Neural cell (in vitro differentiated cells): Measurements from ENCODE around the gene ST3GAL4. TPM values are rescaled to one million over a fixed set of nuclear protein-coding genes. Genes with fewer than 3 reads are reported as not detected.

Experiments
- H2AFZ ChIP-seq: fragments of 200-600, 300-800 bp; sonication (generic), shearing (Covaris generic); 2 replicates; pipeline ENCODE4 v1.6.0; 2014; ENCODE audit warnings: low read depth, mild to moderate bottlenecking, antibody characterized with exemption, low read length, moderate library complexity
- H3F3A ChIP-seq: fragments of 200-600 bp; shearing (Covaris generic); 2 replicates; pipeline ENCODE4 v1.6.1; 2016; ENCODE audit warnings: mild to moderate bottlenecking, moderate library complexity, mixed read lengths, antibody characterized with exemption, low read length; ENCODE audit not compliant: insufficient read depth, poor library complexity, severe bottlenecking
- H3K27ac ChIP-seq: fragments of 200-600, 300-800 bp; sonication (generic), shearing (Covaris generic); 2 replicates; pipeline ENCODE4 v1.5.1; 2014; ENCODE audit warnings: mild to moderate bottlenecking, low read length, moderate library complexity
- H3K27me3 ChIP-seq: fragments of 300-800, 200-600 bp; sonication (generic), shearing (Covaris generic); 2 replicates; pipeline ENCODE4 v1.6.0; 2014; ENCODE audit warnings: mild to moderate bottlenecking, low read depth, low read length, moderate library complexity; ENCODE audit not compliant: insufficient read depth
- H3K36me3 ChIP-seq: fragments of 300-800, 200-600 bp; sonication (generic), shearing (Covaris generic); 2 replicates; pipeline ENCODE4 v1.5.1; 2014; ENCODE audit warnings: mild to moderate bottlenecking, antibody characterized with exemption, low read length, moderate library complexity; ENCODE audit not compliant: insufficient read depth
- H3K4me2 ChIP-seq: fragments of 300-800, 200-600 bp; sonication (generic), shearing (Covaris generic); 2 replicates; pipeline ENCODE4 v1.6.0; 2014; ENCODE audit warnings: mild to moderate bottlenecking, low read length
- H3K4me3 ChIP-seq: fragments of 300-800, 200-600 bp; sonication (generic), shearing (Covaris generic); 2 replicates; pipeline ENCODE4 v1.5.1; 2014; ENCODE audit warnings: mild to moderate bottlenecking, low read length, moderate library complexity
- H3K79me2 ChIP-seq: fragments of 200-600 bp; shearing (Covaris generic); replicated peaks from 2 replicates; pipeline ENCODE4 v1.6.0; 2014; ENCODE audit warnings: mild to moderate bottlenecking, low read length, moderate library complexity; ENCODE audit not compliant: insufficient read depth
- H3K9ac ChIP-seq: fragments of 300-800, 200-600 bp; sonication (generic), shearing (Covaris generic); 2 replicates; pipeline ENCODE4 v1.6.1; 2016; ENCODE audit warnings: mild to moderate bottlenecking, low read length, mixed read lengths
- H3K9me2 ChIP-seq: fragments of 200-600 bp; shearing (Covaris generic); 2 replicates; pipeline ENCODE4 v1.6.1; 2016; ENCODE audit warnings: mild to moderate bottlenecking, low read length, mixed read lengths; ENCODE audit not compliant: insufficient read depth
- H3K9me3 ChIP-seq: fragments of 200-600, 300-800 bp; sonication (generic), shearing (Covaris generic); 2 replicates; pipeline ENCODE4 v1.6.1; 2016; ENCODE audit warnings: mild to moderate bottlenecking, mixed run types, low read length, moderate library complexity, mixed read lengths
- H4K20me1 ChIP-seq: fragments of 200-600 bp; shearing (Covaris generic); 2 replicates; pipeline ENCODE4 v1.6.1; 2016; ENCODE audit warnings: mild to moderate bottlenecking, mixed run types; ENCODE audit not compliant: insufficient read depth
- EP300 ChIP-seq: fragments of 450-650 bp; conservative IDR thresholded peaks from 2 replicates; pipeline ENCODE4 v1.6.1; 2014; ENCODE audit warnings: antibody characterized with exemption, mild to moderate bottlenecking, moderate library complexity; ENCODE audit not compliant: poor library complexity, severe bottlenecking
- EZH2 ChIP-seq: fragments of 200-600, 300-800 bp; shearing (Covaris generic), sonication (generic); IDR thresholded peaks from 2 replicates; pipeline ENCODE4 v1.6.1; 2014; ENCODE audit warnings: antibody characterized with exemption, low read length, borderline replicate concordance, mild to moderate bottlenecking; ENCODE audit not compliant: insufficient read depth, poor library complexity, severe bottlenecking
- MXI1 ChIP-seq: fragments of 450-650 bp; conservative IDR thresholded peaks from 2 replicates; pipeline ENCODE4 v1.6.1; 2014; ENCODE audit warnings: antibody characterized with exemption, mild to moderate bottlenecking; ENCODE audit not compliant: poor library complexity, severe bottlenecking
- POLR2AphosphoS5 ChIP-seq: IDR thresholded peaks from 2 replicates; pipeline ENCODE4 v1.6.1; 2012
- RAD21 ChIP-seq: fragments of 450-650 bp; conservative IDR thresholded peaks from 2 replicates; pipeline ENCODE4 v1.6.1; 2014; ENCODE audit warnings: antibody characterized with exemption, mild to moderate bottlenecking, moderate library complexity
- SMC3 ChIP-seq: fragments of 450-650 bp; conservative IDR thresholded peaks from 2 replicates; pipeline ENCODE4 v1.6.1; 2014; ENCODE audit warnings: antibody characterized with exemption, mild to moderate bottlenecking, moderate library complexity; ENCODE audit not compliant: poor library complexity
- TAF1 ChIP-seq: IDR thresholded peaks from 2 replicates; pipeline ENCODE4 v1.6.1; 2012; ENCODE audit warnings: low read depth
- polyA plus RNA-seq: library from polyadenylated mRNA; depleted of rRNA; stranded (reverse); fragments of >200 nt; gene quantifications from 2 replicates; pipeline ENCODE4 v1.2.3, GENCODE V29; 2014
- TF ChIP-seq, protein P1 (sequence below): IDR thresholded peaks from 2 replicates; pipeline ENCODE4 v1.6.1; 2012; ENCODE audit warnings: borderline replicate concordance
- TF ChIP-seq, protein P2 (sequence below): fragments of 450-650 bp; IDR thresholded peaks from 2 replicates; pipeline ENCODE4 v1.5.1; 2014; ENCODE audit warnings: antibody characterized with exemption, mild to moderate bottlenecking, moderate library complexity; ENCODE audit not compliant: poor library complexity, severe bottlenecking

ST3GAL4 gene
- polyA plus RNA-seq, 1 donor from 2014 or later, result 46.1 TPM

DNA sequence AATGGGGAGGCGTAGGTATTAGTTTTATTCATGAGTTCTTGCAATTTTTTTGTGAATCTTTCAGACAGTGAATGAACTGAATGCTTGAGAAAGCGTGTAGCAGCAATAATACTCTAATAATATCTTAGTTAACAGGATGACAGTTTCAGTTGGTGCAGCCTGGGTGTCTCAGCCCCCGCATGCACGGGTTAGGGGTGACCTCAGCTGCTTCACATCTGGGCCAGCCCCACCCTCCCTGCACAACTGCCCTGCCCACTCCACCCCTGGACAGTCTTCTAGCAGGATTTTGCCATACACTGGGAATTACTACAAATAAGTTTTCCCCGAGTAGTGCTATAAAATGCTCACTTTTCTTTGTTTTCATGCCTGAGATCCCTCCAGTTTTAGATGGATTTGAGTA is 83.2 kb downstream of the ST3GAL4 start:
- H3K9me2 ChIP-seq, result no peaks in the 10 kb centered on the region
- no peaks in the 10 kb centered on the region for H3K27me3 ChIP-seq
- peaks cover 5% of the 10 kb centered on the region for H3F3A ChIP-seq
- no peak overlapping the region for H3K27ac ChIP-seq
- no peak for TF ChIP-seq RAD21
- TF ChIP-seq, protein P1, sequence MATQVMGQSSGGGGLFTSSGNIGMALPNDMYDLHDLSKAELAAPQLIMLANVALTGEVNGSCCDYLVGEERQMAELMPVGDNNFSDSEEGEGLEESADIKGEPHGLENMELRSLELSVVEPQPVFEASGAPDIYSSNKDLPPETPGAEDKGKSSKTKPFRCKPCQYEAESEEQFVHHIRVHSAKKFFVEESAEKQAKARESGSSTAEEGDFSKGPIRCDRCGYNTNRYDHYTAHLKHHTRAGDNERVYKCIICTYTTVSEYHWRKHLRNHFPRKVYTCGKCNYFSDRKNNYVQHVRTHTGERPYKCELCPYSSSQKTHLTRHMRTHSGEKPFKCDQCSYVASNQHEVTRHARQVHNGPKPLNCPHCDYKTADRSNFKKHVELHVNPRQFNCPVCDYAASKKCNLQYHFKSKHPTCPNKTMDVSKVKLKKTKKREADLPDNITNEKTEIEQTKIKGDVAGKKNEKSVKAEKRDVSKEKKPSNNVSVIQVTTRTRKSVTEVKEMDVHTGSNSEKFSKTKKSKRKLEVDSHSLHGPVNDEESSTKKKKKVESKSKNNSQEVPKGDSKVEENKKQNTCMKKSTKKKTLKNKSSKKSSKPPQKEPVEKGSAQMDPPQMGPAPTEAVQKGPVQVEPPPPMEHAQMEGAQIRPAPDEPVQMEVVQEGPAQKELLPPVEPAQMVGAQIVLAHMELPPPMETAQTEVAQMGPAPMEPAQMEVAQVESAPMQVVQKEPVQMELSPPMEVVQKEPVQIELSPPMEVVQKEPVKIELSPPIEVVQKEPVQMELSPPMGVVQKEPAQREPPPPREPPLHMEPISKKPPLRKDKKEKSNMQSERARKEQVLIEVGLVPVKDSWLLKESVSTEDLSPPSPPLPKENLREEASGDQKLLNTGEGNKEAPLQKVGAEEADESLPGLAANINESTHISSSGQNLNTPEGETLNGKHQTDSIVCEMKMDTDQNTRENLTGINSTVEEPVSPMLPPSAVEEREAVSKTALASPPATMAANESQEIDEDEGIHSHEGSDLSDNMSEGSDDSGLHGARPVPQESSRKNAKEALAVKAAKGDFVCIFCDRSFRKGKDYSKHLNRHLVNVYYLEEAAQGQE, result no peak
- H3K4me2 ChIP-seq, result no peak overlapping the region
- no peak overlapping the region for H3K4me3 ChIP-seq
- H3K9ac ChIP-seq, result no peak overlapping the region
- H3K9me3 ChIP-seq, result no peaks in the 10 kb centered on the region
- no peaks in the 10 kb centered on the region for H4K20me1 ChIP-seq
- no peaks in the 10 kb centered on the region for H3K79me2 ChIP-seq
- H2AFZ ChIP-seq, result no peak overlapping the region
- no peaks in the 10 kb centered on the region for H3K36me3 ChIP-seq

DNA sequence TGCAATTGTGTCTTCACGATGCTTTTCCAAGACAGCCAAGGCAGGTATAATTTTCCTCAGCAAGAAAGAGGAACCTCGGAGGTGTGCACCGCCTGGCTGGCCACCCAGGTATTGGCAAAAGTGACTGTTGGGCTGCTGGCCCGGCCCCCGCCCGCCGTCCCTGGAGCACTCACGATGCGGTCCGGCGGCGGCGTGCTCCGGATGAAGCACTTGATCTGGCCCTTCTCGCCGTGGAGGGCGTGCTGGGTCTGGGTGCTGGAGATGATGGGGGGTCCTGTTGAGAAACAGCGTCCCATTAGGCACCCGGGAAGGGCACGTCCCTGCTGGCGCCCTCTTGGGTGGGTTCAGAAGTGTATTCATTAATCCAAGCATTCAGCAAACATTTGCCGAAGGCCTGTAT is 84.8 kb downstream of the ST3GAL4 start:
- Histone ChIP-seq H3K4me2 (no peak overlapping the region), H3K9me3 (no peaks in the 10 kb centered on the region), H3K27ac (no peak overlapping the region), H4K20me1 (no peaks in the 10 kb centered on the region), H3F3A (peaks cover 5% of the 10 kb centered on the region), H3K9ac (no peak overlapping the region), H3K27me3 (no peaks in the 10 kb centered on the region), H3K36me3 (no peaks in the 10 kb centered on the region), H3K79me2 (no peaks in the 10 kb centered on the region), H2AFZ (no peak overlapping the region), H3K4me3 (no peak overlapping the region), H3K9me2 (no peaks in the 10 kb centered on the region)
- no peak for TF ChIP-seq RAD21
- TF ChIP-seq EZH2, result no peak
- TF ChIP-seq, protein P2, sequence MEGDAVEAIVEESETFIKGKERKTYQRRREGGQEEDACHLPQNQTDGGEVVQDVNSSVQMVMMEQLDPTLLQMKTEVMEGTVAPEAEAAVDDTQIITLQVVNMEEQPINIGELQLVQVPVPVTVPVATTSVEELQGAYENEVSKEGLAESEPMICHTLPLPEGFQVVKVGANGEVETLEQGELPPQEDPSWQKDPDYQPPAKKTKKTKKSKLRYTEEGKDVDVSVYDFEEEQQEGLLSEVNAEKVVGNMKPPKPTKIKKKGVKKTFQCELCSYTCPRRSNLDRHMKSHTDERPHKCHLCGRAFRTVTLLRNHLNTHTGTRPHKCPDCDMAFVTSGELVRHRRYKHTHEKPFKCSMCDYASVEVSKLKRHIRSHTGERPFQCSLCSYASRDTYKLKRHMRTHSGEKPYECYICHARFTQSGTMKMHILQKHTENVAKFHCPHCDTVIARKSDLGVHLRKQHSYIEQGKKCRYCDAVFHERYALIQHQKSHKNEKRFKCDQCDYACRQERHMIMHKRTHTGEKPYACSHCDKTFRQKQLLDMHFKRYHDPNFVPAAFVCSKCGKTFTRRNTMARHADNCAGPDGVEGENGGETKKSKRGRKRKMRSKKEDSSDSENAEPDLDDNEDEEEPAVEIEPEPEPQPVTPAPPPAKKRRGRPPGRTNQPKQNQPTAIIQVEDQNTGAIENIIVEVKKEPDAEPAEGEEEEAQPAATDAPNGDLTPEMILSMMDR, result no peak
- TF ChIP-seq, protein P1, result no peak
- no peak for TF ChIP-seq EP300
- TF ChIP-seq MXI1, result no peak
- TF ChIP-seq SMC3, result no peak
- no peak for TF ChIP-seq POLR2AphosphoS5
- TF ChIP-seq TAF1, result no peak
